HTR-8/SVneo (cell line): ENCODE results near the gene FAM50A.
A peak's percentile ranks its signal among the peaks of the same experiment; 100 is the strongest.
"Not testable (repeated sequence)": the region's sequence is repeated elsewhere in the genome, so short reads cannot be mapped to it uniquely, and the experiment has no call there.

Experiments used
- DNase-seq: peaks from one replicate; pipeline ENCODE4 v3.0.0; 2011; ENCODE audit warnings: low spot score, mixed read lengths; ENCODE audit not compliant: insufficient read length
- FAIRE-seq: peaks from 2 replicates; lab custom pipeline; 2011; peaks lifted over from hg19 to GRCh38; lab: Jason Lieb, UNC

FAM50A gene

GRCh38 chrX:154443992-154444754 is at the start of gene FAM50A:
FAM50A (plus strand) TSS chrX:154444141; CDS start chrX:154444236, 95 bp downstream.
- FAIRE-seq (no peak), DNase-seq (peak; percentile 47)

DNA sequence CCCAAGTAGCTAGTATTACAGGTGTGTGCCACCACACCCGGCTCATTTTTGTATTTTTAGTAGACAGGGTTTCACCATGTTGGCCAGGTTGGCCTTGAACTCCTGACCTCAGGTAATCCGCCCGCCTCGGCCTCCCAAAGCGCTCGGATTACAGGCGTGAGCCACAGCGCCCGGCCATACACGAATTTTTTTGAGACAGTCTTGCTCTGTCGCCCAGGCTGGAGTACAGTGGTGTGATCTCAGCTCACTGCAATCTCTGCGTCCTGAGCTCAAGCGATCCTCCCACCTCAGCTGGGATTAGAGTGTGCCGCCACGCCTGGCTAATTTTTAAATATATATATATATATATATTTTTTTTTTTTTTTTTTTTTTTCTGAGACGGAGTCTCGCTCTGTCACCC is 47.6 kb upstream of the FAM50A start:
- FAIRE-seq = not testable (repeated sequence)

DNA sequence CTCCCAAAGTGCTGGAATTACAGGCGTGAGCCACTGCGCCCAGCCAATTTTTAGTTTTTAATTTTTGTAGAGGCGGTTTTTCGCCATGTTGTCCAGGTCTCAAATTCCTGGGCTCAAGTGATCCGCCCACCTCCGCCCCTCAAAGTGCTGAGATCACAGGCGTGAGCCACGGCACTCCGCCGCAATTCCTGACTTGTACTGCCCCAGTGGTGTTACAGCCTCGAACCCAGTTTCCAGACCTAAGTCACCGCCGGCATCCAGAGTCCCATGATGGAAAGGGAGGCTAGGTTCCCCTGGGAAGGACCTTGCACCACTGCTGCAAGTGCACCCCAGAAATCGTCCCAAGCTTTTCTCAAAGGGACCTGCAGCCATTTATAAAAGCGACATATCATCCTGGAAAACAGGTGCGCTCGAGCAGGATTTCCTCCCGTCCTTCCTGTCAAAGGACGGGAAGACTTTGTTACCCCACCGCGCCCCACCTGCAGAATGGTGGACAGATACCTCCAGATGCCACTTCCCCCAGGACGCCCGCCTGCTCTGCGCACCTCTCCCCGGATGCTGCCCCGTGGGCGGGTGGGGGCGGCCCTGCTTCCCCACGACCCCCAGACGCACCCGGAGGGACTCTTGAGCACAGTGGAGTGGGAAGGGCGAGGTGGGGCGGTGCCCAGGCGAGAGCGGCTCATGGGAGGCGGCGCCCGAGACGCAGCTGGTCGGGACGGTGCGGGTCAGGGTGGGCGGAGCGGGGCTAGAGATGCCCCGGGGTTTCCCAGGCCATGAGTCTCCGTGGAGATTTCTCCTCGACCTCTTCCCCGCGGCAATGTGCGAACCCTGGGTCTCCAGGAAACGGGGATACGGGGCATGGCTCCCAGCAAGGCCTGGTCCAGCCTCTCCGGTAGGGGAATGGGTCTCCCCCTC is 46.7 kb upstream of the FAM50A start:
- DNase-seq (no peak), FAIRE-seq (no peak)

More for the DNA sequence above, 47.6 kb upstream of the FAM50A start:
- DNase-seq = not testable (repeated sequence)

- DNase-seq = peak; percentile 91
Measured at GRCh38 chrX:154397888-154398667, 45.9 kb upstream of the FAM50A start, which contains the start of gene RPL10. RPL10 (plus strand) TSS chrX:154398377; CDS start chrX:154398520, 143 bp downstream.

DNA sequence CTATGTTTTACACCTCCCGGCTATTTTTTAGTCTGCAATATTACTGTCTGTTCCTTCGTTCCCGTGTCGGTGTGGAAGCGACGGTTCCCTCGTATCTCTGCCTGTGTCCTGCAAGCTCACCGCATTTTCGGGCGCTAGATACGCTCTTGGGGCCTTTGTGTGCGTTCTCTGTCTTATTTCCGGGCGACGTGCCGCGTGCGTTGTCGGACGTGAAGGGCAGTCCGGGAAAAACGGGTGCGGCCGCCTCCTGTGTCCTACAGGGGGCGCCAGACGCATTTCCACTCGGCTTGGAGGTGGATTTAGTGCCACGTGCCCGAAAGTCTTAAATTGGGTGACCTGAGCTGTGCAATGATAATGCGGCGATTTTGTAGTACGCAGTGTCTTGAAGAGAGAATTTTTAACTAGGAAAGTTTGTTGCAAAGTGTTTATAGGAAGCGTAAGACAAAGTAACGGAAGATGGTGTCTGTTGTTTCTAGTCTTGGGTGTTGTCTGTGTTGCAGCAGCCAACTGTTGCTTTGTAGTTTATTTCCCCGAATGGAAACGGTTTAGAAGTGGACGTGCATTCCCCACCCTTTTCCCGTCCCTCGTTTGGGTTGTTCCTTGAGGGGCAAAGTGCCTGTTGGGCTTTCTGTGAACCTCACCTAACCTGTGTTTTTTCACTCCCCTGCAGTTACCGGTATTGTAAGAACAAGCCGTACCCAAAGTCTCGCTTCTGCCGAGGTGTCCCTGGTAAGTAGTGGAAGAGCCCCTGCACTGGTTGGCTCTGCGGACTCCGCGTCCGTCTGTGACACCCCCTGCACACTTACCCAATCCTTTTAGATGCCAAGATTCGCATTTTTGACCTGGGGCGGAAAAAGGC is 45.0 kb upstream of the FAM50A start:
- no peak for DNase-seq
- no peak for FAIRE-seq

More at GRCh38 chrX:154397888-154398667, 45.9 kb upstream of the FAM50A start, which contains the start of gene RPL10:
- FAIRE-seq = peak; percentile 31

- DNase-seq = no peak
- FAIRE-seq = no peak
Measured at GRCh38 chrX:154399527-154400368, 44.2 kb upstream of the FAM50A start.

- DNase-seq, FAIRE-seq: not testable (repeated sequence)
Measured at GRCh38 chrX:154400369-154400817, 43.5 kb upstream of the FAM50A start.

GRCh38 chrX:154401045-154401799 is 42.7 kb upstream of the FAM50A start:
- FAIRE-seq (no peak), DNase-seq (no peak)

- FAIRE-seq = no peak
- DNase-seq = no peak
Measured at GRCh38 chrX:154401918-154402621, 41.9 kb upstream of the FAM50A start.

DNA sequence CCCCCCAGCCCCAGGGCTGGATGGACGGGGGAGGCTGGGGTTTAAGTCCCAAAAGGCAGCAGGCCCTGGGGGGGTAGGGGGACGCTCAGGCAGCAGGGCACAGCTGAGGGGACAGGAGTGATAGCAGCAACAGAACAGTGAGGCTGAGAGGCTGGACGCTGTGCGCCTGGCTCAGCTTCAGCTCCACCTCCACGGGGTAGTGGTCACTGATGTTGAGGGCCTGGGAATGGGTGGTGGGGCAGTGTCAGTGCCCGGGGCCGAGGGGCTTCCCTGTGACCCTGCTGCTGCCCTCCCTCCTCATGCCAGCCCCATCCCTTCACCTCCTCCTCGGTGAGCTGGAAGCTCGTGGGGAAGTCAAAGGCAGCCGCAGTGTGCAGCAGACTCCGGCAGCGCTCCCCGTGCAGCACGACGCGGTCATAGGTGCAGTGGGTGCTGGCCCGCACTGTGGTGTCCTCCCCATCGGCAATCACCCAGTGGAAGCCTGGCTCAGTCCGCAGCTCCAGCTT is 41.3 kb upstream of the FAM50A start:
- FAIRE-seq (no peak), DNase-seq (no peak)

GRCh38 chrX:154403192-154403591 is 40.7 kb upstream of the FAM50A start:
- FAIRE-seq (no peak), DNase-seq (no peak)

DNA sequence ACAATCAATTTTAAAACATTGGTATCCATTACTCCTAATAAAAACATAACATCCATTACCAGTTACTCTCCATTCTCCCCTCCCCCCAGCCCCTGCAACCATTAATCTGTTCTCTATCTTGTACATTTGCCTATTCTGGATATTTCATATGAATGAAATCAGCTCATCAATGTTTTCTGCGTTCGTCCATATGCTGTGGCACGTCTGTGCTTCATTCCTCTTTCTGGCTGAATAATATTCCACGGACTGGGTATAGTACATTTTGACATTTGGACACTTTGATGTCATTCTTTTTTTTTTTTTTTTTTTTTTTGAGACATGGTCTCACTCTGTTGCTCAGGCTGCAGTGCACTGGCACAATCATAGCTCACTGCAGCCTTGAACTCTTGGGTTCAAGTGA is 40.1 kb upstream of the FAM50A start:
- FAIRE-seq (no peak), DNase-seq (no peak)

DNA sequence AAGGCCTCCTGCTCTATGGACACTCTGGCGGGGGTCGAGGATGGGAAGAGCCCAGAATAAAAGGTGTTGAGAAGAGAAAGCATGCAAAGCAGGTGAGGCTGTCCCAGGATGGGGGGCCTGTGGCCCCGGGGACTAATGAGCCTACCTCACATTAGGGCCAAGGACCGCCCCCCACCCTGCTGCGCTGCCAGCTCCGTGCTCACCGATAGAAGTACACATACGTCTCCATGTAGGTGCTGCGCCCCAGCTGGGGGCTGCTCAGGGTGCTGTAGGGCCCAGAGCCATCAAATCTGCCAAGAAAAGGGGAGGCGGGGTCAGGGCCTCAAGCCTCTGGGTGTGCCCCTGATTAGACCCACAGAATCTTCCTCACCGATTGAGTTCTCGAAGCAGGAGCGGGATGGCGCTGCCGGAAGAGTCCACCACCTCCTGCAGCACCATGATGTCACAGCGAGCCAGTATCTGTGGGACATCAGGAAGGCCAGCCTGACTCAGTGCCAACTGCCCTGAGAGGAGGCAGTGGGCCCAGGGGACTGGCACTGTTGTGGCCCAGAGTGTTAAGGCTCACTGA is 39.2 kb upstream of the FAM50A start:
- no peak for DNase-seq
- FAIRE-seq = no peak

- FAIRE-seq = no peak
- no peak for DNase-seq
Measured at GRCh38 chrX:154408659-154409221, 35.2 kb upstream of the FAM50A start.

DNA sequence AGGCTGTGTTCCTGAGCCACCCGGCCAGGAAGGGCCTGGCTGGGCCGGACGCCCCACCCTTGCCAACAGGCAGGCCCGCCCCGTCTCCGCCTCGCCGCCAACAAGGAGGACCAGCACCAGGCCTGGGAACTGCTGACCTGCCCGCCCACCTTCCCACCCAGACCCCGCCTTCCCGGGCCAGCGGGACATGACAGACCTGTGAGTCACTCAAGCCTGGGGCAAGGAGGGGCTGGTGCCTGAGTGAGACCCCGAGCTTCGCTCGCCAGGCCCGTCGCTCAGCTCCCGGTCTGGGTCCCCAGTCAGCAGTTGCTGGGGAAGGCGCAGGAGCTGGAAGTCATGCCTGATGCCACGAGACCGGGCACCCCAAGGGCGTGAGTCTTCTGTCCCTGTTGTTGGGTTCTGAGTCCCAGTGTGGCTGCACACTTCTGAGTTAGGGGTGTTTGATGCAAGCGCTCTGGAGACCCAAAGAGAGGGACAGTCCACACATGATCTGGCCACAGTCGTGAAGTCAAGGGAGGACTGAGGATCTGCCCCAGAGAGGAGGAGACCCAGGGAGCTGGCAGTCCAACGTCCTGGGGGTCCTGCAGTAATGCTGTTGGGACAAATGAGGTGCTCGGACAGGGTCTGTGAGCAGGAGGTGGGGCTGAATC is 34.6 kb upstream of the FAM50A start, which contains the start of gene DNASE1L1:
Gene DNASE1L1 (minus strand): TSS at position 33 of the 650 bp plus-strand sequence. CDS start 3,686 bp downstream, outside the sequence.
- FAIRE-seq (peak; percentile 59), DNase-seq (peak; percentile 76)
